CD4-positive, alpha-beta T cell treated with Interleukin-15 for 4 hours (primary cell): Measurements from ENCODE around the gene ZNF384.
"Not testable (repeated sequence)": the region's sequence is repeated elsewhere in the genome, so short reads cannot be mapped to it uniquely, and the experiment has no call there.

Source experiments
- DNase-seq: peaks from one replicate; pipeline ENCODE4 v3.0.0-alpha.2; 2020; ENCODE audit warnings: low spot score

The ZNF384 gene

GRCh38 chr12:6688999-6689882, at the start of gene ZNF384:
ZNF384 (minus strand) TSS chr12:6689375; CDS start chr12:6679520, 9,855 bp downstream.
- DNase-seq: peak; percentile 98

DNA sequence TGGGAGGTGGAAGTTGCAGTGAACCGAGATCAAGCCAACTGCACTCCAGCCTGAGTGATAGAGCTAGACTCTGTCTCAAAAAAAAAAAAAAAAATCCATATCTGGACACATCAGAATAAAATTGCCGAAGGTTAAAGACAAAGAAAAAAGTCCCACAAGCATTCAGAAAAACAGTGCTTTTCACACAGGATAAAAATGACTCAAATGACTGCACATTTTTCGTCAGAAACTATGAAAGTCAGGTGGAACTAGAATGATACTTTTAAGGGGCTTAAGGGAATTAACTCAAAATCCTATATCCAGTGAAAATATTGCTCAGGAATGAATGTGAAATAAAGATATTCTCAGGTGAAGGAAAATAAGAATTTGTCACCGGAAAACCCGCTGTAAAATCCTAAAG, 47.6 kb upstream of the ZNF384 start:
- no peak for DNase-seq

- DNase-seq: peak; percentile 44
Observed at GRCh38 chr12:6735448-6736191, 46.4 kb upstream of the ZNF384 start.

DNA sequence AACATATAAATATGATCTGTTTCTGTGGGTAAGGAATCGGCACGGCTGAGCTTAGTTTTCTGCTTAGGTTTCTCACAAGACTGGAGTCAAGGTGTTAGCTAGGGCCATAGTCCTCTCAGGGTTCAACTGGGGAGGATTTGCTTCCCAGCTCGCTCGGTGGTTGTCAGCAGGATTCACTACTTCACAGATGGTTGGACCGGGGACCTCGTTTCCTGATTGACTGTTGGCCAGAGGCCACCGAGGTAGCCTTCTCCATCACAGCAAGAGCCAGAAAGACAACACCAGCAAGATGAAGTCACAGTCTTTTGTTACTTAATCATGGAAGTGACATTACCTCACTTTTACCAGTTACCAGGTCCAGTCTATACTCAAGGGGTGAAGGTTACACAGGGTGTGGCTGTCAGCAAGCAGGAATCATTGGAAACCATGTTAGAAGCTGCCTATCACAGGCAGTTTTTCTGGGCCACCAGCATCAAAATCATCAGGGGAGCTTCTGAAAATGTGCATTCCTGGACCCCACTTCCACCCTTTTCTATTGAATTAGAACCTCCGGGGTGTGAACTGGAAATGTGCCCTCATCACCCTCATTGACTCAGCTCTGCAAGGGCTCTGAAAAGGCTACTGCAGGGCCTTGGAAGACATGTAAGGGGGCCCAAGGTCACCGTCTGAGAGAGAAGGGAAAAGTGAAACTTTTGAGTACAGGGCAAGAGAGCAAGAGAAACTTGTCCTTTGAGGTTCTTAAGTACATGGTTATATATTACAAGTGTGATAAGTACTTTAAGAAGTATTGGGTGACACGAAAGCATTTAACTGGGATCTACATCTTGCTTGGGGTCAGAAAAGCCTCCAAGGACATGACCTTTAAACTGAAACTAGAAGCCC, 45.6 kb upstream of the ZNF384 start:
- DNase-seq: no peak

DNA sequence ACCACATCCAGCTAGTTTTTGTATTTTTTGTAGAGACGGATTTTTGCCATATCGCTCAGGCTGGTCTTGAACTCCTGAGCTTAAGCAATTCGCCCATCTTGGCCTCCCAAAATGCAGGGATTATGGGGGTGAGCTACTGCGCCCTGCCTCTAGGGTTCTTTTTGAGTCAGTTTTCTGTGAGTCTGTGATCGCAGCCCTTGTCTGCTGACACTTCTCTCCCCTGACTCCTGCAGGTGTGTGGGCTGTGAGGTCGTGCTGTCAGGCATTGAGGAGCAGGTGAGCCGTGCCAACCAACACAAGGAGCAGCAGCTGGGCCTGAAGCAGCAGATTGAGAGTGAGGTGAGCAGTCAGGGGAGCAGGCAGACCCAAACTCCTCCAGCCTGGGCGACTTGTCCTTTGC, 41.0 kb upstream of the ZNF384 start:
- no peak for DNase-seq

- DNase-seq: no peak
Observed at GRCh38 chr12:6729186-6729585, 40.0 kb upstream of the ZNF384 start.

GRCh38 chr12:6725350-6725749, 36.2 kb upstream of the ZNF384 start:
- no peak for DNase-seq

DNA sequence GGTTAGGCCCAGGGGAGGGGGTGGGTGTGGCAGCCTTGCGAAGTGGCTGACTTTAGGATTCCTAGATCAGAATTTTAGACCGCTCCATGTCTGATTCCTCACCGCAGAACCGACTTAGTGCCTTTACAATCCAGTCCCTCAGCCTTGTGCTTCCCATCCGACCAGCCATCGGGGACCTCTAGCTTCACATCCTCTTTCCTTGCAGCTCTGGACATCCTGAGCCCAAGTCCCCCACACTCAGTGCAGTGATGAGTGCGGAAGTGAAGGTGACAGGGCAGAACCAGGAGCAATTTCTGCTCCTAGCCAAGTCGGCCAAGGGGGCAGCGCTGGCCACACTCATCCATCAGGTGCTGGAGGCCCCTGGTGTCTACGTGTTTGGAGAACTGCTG, 35.2 kb upstream of the ZNF384 start:
- no peak for DNase-seq

GRCh38 chr12:6723607-6724408, 34.6 kb upstream of the ZNF384 start, which contains the start of gene COPS7A:
COPS7A (plus strand) TSS chr12:6724046; CDS start chr12:6724657, 611 bp downstream.
- DNase-seq: peak; percentile 99

GRCh38 chr12:6722863-6723262, 33.7 kb upstream of the ZNF384 start:
- no peak for DNase-seq

GRCh38 chr12:6716874-6717437, 27.8 kb upstream of the ZNF384 start:
- DNase-seq: no peak

DNA sequence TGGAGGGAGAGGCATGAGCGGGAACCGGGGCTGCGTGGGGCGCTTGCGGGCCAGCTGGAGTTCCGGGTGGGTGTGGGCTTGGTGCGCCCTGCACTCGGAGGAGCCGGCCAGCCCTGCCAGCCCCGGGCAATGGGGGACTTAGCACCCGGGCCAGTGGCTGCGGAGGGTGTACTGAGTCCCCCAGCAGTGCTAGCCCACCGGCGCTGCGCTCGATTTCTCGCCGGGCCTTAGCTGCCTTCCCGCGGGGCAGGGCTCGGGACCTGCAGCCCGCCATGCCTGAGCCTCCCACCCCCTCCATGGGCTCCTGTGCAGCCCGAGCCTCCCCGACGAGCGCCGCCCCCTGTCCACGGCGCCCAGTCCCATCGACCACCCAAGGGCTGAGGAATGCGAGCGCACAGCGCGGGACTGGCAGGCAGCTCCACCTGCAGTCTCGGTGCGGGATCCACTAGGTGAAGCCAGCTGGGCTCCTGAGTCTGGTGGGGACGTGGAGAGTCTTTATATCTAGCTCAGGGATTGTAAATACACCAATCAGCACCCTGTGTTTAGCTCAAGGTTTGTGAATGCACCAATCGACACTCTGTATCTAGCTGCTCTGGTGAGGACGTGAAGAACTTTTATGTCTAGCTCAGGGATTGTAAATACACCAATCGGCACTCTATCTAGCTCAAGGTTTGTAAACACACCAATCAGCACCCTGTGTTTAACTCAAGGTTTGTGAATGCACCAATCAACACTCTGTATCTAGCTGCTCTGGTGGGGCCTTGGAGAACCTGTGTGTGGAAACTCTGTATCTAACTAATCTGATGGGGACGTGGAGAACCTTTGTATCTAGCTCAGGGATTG, 27.1 kb upstream of the ZNF384 start:
- DNase-seq: not testable (repeated sequence)

DNA sequence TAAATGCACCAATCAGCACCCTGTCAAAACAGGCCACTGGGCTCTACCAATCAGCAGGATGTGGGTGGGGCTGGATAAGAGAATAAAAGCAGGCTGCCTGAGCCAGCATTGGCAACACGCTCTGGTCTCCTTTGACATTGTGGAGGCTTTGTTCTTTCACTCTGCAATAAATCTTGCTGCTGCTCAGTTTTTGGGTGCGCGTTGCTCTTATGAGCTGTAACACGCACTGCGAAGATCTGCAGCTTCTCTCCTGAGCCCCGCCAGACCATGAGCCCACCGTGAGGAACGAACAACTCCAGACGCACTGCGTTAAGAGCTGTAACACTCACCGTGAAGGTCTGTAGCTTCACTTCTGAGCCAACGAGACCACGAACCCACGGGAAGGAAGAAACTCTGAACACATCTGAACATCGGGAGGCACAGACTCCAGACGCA, 19.8 kb upstream of the ZNF384 start:
- no peak for DNase-seq

- DNase-seq: not testable (repeated sequence)
Observed at GRCh38 chr12:6708351-6708750, 19.2 kb upstream of the ZNF384 start.

GRCh38 chr12:6703631-6704030, 14.5 kb upstream of the ZNF384 start:
- DNase-seq: no peak

DNA sequence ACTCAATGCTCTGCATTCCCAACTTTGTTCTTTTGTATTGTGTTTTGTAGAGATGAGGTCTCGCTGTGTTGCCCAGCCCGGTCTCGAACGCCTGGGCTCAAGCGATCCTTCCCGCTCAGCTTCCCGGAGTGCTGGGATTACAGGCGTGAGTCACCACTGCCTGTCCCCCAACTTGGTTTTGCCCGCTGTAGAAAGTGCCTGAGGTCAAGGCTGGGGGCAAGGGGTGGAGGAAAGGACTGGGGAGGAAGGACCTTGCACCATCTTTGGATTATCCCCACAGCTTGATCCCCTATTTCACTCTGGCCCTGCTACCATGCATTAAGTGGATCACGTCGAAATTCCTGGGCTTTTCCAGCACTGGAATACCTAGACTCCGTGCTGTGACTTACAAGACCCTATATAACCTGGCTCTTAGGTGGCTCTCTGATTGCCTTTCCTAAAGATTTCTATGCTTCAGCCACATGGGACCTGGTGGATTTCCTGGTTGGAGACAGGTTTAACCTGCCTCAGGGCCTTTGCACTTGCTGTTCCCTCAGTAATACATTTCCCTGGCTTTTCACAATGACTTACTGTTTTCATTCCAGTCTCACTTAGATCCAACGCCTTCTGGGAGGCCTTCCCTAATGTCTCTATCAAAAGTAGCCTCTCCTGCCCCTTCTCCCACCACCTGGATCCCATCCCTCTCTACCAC, 12.0 kb upstream of the ZNF384 start:
- no peak for DNase-seq

DNA sequence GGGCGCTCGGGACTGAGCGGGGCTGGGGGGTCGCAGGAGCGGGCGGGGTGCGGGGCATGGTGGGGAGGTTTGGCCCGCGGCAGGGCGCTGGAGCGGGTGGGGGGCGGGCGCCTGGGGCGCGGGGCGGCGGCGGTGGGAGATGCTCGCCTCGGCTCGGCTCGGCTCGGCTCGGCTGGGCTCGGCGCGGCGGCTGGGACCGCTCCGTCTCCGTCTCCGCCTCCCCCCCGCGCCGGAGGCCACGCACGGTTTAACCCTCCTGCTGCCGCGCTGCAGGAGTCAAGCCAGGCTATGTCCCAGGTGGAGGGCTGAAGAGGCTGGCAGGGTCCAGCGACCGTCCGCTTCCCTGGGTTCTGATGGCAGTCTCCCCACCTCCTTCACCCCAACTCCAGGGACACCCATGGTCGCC, 11.5 kb upstream of the ZNF384 start, which contains the start of gene PIANP:
Gene PIANP (minus strand): TSS at position 170 of the 406 bp plus-strand sequence. CDS start 2,754 bp downstream, outside the sequence.
- peak; percentile 31 for DNase-seq

GRCh38 chr12:6699989-6700645, 10.9 kb upstream of the ZNF384 start:
- no peak for DNase-seq
